GM18498 (cell line): ENCODE data around the gene CALML5.

Source experiments
- ATAC-seq: cut with Tn5 transposase; IDR thresholded peaks from one replicate; pipeline ENCODE4 v1.9.1; 2021; ENCODE audit warnings: mild to moderate bottlenecking, moderate library complexity; ENCODE audit not compliant: unreplicated experiment

The CALML5 gene

DNA sequence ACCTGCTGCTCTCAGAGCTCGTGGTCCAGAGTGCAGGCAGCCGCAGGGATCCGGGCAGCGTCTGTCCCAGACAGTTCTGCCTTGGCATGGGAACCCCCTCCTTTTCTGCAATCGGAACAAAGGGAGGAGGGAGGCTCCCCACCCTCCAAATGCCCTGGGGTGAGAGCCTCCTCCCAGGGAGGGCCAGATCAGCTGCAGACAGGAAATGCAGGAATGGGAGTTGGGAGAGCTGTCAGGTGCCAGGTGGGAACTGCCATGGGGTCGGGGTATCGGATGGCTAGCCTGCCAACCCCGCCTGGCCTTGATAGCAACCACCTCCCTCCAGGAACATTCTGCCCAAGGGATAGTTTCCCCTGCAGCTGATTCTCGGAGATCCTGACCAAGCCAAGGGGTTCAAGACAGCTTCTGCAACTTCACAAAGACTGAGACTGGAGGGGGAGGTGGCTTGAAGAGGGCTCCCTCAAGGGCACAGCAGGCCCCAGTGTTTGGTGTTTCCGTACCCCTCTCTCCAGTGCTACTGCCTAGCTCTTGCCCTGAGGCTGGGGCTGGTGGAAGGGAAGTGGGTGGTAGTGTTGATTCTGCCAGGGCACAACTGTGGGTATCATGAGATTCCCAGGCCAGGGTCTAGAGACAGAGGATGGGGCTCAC lies at the start of gene CALML5:
Gene CALML5, minus strand, starts transcription at position 78 of the 648 bp plus-strand sequence. CDS start 132 bp downstream, outside the sequence.
- ATAC-seq, result no peak

DNA sequence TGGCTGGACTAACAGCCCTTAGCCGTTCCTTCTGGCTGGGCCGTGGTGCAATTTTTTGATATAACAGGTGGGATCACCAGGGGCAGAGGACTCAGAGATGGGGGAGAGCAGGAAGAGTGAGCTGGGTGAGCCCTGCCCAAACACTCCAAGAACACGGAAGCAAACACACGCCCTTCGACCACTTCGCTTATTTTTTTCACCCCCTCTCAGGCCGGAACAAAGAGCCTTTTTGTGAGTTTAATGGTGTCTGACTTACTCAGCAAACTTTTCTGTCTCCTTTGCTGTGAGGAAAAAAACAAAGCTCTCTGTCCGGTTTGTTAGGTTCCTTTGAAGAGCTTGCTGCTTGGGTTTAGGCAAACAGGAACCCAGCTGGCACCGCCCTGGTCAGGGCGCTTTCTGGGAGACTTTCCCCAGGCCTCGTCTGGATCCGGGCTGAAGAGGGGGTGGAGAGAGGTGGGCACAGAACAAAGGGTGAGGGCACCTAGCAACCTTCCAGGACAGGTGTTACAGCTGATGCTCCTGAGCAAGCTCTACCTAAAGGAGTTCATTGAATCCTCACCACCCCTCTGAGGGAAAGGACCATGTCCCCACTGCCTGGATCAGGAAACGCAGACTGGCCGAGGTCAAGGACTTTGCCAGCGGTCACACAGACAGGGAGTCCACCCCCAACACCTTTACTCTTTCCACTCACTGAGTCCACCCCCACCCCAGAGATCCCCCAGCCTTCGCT lies 48.7 kb upstream of the CALML5 start:
- no peak for ATAC-seq

DNA sequence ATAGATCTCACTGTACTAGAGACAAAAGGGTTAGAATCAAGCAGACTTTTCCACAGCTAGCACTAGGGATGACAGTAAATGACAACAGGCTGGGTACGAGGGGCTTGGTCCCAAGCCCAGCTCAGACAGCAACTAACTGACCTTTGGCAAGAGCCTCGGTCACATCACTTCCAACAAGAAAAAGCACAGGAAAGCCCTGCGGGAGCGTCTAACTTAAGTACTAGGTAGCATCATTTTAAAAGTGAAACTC lies 48.2 kb upstream of the CALML5 start:
- ATAC-seq, result no peak

GRCh38 chr10:5546891-5547680 lies 47.7 kb upstream of the CALML5 start:
- no peak for ATAC-seq

DNA sequence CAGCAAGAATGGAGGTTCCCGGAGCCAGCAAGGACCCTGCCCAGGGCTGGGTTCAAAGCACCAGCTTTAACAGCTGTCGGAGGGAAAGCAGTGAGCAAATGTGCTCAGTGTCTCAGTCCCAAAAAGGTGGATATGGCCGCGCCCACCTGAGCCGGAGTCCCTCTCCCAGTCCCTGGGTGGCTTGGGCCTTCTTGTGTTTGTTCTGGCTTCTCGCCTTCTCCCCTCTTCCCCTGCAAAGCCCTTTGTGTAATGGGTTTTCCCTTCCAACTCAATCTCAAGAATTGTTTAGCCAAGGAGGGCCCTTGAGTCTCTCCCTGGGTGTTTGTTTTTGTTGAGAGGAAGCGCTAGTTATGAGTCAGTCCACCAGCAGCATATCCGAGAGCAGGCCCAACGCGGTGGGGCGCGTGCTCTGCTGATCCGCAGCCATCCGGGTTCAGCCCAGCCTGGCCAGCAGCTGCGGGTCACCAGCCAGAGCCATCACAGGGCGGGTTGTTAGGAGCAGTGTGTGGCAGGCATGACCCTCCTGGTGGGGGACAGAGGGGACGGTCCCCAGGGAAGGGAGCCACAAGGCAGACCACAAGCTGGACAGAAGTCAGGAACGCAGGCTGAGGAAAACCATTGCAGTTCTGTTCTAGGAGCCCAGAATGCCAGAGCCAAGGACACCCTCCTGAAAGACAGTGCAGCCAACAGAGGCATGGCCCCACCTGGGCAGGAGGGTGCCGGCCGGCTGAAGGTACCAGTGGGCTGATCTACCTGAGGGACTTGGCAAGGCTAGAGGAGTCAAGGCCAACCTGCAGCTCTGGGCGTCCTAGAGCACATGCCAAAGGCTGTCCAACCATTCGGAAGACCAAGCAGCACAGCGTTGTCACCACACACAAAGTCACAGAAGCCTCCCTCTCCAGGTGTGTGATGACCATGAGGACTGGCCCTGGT lies 46.7 kb upstream of the CALML5 start:
- ATAC-seq, result no peak

DNA sequence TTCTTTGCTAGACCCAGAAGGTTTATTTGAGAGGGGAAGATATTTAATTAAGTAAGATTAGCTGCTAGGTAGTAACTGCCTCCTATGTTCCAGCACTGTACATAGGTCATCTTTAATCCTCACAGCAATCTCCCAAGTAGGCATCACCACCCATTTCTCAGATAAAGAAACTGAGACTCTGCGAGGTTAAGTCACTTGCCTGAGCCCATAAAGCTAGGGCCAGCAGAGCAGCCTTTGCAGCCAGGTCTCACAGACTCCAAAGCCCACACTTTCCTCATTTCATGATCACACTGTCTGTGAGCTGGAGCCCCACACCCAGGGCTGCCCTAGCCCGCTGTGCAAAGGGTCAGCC lies 46.0 kb upstream of the CALML5 start:
- no peak for ATAC-seq

GRCh38 chr10:5545011-5545410 lies 45.6 kb upstream of the CALML5 start:
- ATAC-seq, result no peak

DNA sequence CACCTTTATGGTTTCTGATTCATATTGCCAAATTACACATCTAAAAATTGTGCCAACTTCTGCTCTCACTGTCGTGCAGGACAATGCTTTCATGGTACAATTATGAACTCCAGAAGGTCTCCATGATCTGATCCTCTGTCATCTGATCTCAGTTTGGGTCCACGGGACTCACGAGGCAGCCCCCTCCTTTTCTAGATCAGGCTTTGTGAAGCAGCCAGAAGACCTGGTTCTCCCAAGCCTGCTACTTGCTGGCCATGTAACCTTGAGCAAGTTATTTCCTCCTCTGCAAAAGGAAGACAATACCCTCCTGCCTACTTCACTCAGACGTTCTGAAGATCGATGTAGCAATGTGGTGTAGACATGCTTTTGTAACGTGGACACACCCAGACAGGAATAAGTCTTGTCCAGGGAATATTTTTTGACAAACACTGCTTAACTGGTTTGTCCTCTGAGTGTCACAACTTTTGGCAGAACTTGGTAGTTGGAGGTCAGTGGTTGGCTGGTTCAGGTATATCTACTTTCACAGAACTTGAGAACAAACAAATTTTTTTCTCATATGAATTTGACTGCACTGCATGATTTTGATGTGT lies 44.9 kb upstream of the CALML5 start:
- no peak for ATAC-seq

DNA sequence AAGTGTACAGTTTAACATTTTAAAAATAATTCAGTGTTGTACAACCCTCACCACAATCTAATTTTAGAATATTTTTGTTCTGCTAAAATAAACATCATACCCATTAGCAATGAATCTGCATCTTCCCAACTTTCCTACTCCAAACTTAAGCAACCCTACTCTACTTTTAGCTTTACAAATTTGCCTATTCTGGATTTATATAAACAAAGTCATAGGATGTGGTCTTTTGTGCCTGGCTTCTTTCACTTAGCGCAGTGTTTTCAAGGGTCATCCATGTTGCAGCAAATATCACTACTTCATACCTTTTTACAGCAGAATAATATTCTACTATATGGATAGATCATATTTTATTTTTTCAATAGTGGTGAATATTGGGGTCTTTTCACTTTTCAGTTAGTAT lies 44.3 kb upstream of the CALML5 start:
- ATAC-seq, result no peak

DNA sequence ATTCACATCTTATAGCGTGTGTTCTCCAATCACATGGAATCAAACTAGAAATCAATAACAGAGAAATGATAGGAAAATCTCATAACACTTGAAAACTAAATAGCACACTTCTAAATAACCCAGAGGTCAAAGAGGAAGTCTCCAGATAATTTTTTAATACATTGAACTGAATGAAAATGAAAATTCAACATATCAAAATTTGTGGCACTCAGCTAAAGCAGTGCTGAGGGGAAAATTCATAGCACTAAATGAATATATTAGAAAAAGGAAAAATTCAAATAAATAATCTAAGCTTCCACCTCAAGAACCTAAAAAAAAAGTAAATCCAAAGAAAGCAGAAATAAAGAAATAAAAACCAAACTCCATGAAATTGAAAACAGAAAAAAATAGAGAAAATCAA lies 42.7 kb upstream of the CALML5 start:
- ATAC-seq, result no peak

DNA sequence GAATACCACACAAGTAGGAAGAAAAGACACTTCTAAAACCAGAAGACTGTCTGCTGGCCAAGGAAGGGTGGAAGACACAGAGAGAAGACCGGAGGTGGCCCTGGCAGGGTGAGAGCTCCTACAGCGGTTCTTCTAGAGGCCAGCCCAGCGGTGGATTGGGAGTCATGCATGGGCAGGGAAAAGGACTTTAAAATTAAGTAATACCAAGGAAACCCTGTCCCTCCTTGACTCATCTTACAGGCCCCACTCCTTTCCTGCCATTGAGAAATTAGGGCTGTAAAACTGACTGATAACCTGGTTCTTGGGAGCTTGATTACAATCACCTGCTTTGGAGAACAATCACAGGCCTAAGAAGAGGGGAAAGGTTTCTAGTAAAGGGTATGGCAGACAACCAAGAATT lies 41.5 kb upstream of the CALML5 start:
- no peak for ATAC-seq

- ATAC-seq, result no peak
Observed at GRCh38 chr10:5540080-5540479, 40.7 kb upstream of the CALML5 start.

GRCh38 chr10:5538892-5539651 lies 39.7 kb upstream of the CALML5 start:
- ATAC-seq, result no peak

DNA sequence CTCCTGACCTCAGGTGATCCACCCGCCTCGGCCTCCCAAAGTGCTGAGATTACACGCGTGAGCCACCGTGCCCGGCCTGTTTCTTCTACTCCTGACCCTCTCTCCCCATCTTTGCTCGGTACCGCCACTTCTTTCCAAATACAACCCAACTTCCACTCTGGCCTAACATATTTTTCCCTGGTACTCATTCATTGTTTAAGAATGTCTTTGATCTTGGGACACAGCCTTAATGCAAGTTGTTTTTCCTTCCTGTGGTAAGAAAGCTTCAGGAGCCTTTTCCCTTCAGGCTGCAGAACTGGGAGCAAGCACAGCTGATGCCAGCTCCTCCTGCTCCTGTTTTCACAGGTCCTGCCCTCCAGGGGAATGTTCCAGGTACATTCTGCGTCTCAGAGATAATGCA lies 39.1 kb upstream of the CALML5 start:
- ATAC-seq, result no peak

DNA sequence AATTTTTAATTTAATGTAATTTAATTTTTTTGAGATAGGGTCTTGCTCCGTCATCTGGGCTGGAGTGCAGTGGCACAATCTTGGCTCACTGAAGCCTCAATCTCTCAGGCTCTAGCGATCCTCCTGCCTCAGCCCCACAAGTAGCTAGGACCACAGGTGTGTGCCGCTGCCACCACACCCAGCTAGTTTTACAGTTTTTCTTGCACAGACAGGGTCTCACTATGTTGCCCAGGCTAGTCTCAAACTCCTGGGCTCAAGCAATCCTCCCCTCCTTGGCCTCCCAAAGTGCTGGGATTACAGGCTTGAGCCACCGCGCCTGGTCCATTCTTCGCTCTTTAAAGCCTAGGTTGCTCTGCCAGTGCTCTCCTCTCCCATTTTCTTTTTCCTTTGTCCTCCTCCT lies 38.3 kb upstream of the CALML5 start:
- ATAC-seq, result no peak

DNA sequence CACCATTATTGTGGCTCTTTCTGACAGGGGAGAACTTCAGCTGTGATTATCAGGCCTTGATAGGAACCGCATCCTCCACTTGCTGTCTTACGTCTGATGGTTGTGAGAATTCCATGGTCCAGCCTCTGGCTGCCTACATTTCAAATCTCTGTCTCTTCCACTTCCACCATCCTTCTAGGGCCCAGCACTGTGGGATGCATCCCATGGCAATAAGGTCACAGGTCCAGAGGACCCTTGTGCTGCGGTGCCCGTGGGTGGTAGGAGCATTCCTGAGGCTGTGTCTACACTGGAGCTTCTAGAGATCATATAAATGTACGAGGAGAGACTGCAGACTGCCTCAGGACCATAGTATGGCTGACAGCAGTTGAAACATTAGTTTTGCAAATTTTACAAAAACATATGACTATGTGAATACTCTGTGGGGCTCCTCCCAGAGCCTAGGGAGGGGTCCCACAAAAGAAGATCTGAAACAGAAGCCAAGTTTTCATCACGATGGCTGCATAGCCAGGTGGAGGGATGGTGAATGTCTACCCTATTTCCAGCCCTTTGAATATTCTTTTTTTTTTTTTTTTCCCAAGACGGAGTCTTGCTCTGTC lies 37.2 kb upstream of the CALML5 start:
- no peak for ATAC-seq

DNA sequence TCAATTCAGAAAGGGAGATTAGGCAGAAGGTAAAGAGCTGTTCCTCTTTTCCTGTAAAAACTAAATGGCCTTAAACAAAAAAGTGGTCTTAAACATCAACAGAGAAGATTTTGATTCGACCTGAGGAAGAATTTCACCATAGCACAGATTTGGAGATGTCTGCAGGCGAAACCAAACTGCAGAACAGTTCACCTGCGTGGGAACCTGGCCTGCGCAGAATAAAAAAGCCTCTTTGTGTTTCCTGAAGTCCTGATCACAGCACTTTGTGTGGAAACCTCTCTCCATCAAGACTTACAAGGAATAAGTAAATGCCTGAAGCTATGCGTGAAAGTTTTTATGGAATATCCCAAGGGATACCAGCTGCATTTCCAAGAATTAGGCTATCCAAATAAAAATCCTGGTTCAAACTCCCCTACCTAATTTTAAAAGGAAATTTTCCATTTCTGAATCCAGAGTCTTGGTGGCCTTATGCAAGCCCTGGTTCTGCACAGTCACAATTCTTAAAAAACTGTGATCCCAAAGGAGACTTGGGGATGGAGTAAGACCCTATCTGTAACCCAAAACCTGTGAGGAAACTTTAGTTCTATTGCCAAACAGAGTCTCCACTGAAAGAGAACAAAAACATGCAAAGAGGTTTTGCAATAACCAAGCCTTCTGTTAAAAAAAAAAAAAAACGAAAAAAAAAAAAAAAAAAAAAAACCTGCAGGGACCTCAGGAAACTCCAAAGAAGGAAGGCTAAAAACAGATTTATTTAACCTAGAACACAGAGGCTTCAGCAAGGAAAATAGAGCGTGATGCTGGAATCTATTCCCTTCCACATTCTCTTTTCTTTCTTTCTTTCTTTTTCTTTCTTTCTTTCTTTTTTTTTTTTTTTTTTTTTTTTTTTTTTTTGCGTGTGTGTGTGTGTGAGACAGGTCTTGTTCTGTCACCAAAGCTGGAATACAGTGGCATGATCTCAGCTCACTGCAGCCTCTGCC lies 35.8 kb upstream of the CALML5 start:
- no peak for ATAC-seq

DNA sequence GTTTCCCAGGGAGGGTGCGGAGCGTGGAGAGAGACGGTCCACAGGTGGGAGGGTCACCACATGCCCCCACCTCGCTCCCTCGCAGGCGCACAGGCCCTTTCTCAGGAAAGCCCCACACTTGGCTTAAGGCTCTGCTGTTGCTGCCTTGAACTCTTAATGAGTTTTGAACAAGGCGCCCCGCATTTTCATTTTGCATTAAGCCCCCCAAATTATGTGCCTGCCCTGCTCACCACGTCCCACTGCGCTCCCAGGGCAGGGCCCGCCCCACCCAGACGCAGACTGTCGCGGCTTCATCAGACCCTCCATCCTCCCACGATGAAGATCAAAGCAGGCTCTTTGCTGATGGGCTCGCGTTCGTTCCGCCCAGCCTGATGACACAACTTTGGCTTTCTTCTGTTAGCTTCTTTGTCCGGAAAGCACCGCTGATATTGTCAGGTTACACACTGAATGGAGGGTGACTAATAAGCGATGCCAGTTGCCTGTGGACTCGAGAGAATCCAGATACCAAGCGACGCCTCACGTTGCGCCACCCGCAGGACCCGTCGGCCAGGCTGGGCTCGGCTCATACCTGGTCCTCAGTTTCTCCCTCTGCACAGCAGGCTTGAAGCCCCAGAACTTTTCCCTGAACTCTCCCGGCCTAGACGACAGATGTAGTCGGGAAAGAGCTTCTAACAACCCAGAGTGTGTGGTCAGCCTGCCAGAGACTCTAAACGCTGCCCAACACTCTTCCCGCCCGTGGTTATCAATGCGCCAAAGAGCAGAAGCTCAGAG lies 34.9 kb upstream of the CALML5 start:
- no peak for ATAC-seq
